WTC11 (cell line): ENCODE results near the gene CDRT4. TPM values are rescaled to one million over a fixed set of nuclear protein-coding genes. Genes with fewer than 3 reads are reported as not detected.

Experiments
- ATAC-seq: fragments of 200-7000 bp; cut with Tn5 transposase; 2 replicates; pipeline ENCODE4 v1.10.0; 2021; ENCODE audit warnings: mild to moderate bottlenecking, moderate library complexity
- CTCF ChIA-PET: fragments of 300-600 bp; sonication (Branson Sonifier 250); formaldehyde crosslinking; loops from one replicate; lab custom pipeline; 2021; ENCODE audit warnings: antibody characterized with exemption; lab: Charles Lee
- POLR2A ChIA-PET: fragments of 350-600 bp; sonication (Branson Sonifier 250); formaldehyde crosslinking; loops from one replicate; lab custom pipeline; 2021; ENCODE audit warnings: antibody characterized with exemption; lab: Charles Lee
- DNase-seq: peaks from one replicate; pipeline ENCODE4 v3.0.0; 2021; ENCODE audit warnings: low spot score
- H3K27ac Mint-ChIP-seq: 2 replicates; pipeline ENCODE4 v1.8.0; 2021; ENCODE audit warnings: mixed read lengths
- H3K27me3 Mint-ChIP-seq: 2 replicates; pipeline ENCODE4 v1.8.0; 2021; ENCODE audit warnings: low read depth, mild to moderate bottlenecking, moderate library complexity, mixed read lengths
- H3K36me3 Mint-ChIP-seq: 2 replicates; pipeline ENCODE4 v1.8.0; 2021; ENCODE audit warnings: mixed read lengths
- H3K4me1 Mint-ChIP-seq: 2 replicates; pipeline ENCODE4 v1.8.0; 2022; ENCODE audit warnings: mixed read lengths
- H3K4me3 Mint-ChIP-seq: 2 replicates; pipeline ENCODE4 v1.8.0; 2021; ENCODE audit warnings: mild to moderate bottlenecking, moderate library complexity, mixed read lengths
- H3K9me3 Mint-ChIP-seq: 2 replicates; pipeline ENCODE4 v1.8.0; 2021; ENCODE audit warnings: mixed read lengths
- E2F1 ChIP-seq: sonication (generic); formaldehyde crosslinking; IDR thresholded peaks from 2 replicates; pipeline ENCODE4 v1.8.0; 2022; ENCODE audit warnings: mild to moderate bottlenecking, missing genetic modification reagents
- FOXJ3 ChIP-seq: sonication (generic); formaldehyde crosslinking; IDR thresholded peaks from 2 replicates; pipeline ENCODE4 v1.9.0; 2021; ENCODE audit warnings: missing genetic modification reagents, mild to moderate bottlenecking, borderline replicate concordance
- FOXP4 ChIP-seq: sonication (generic); formaldehyde crosslinking; IDR thresholded peaks from 2 replicates; pipeline ENCODE4 v1.8.0; 2022; ENCODE audit warnings: mild to moderate bottlenecking, missing genetic modification reagents
- IRF2 ChIP-seq: sonication (generic); formaldehyde crosslinking; IDR thresholded peaks from 2 replicates; pipeline ENCODE4 v1.8.0; 2022; ENCODE audit warnings: low read depth, missing genetic modification reagents, borderline replicate concordance
- JUN ChIP-seq: sonication (generic); formaldehyde crosslinking; IDR thresholded peaks from 2 replicates; pipeline ENCODE4 v1.8.0; 2023; ENCODE audit warnings: mild to moderate bottlenecking, missing genetic modification reagents
- MXD4 ChIP-seq: fragments of 250-450 bp; sonication (Bioruptor Pico); IDR thresholded peaks from 2 replicates; pipeline ENCODE4 v1.8.0; 2021; ENCODE audit warnings: mild to moderate bottlenecking, moderate library complexity, borderline replicate concordance
- NFE2L1 ChIP-seq: sonication (generic); formaldehyde crosslinking; IDR thresholded peaks from 2 replicates; pipeline ENCODE4 v1.8.1; 2023; ENCODE audit warnings: missing genetic modification reagents
- SOX15 ChIP-seq: fragments of 250-450 bp; sonication (Bioruptor Pico); IDR thresholded peaks from 2 replicates; pipeline ENCODE4 v1.9.0; 2021; ENCODE audit warnings: mild to moderate bottlenecking
- SP1 ChIP-seq: sonication (generic); formaldehyde crosslinking; conservative IDR thresholded peaks from 2 replicates; pipeline ENCODE4 v1.8.1; 2022; ENCODE audit warnings: missing genetic modification reagents
- TEAD4 ChIP-seq: sonication (generic); formaldehyde crosslinking; IDR thresholded peaks from 2 replicates; pipeline ENCODE4 v1.8.0; 2022; ENCODE audit warnings: mild to moderate bottlenecking, missing genetic modification reagents
- ZNF121 ChIP-seq: sonication (generic); formaldehyde crosslinking; IDR thresholded peaks from 2 replicates; pipeline ENCODE4 v1.8.0; 2023; ENCODE audit warnings: missing genetic modification reagents
- ZNF138 ChIP-seq: sonication (generic); formaldehyde crosslinking; conservative IDR thresholded peaks from 2 replicates; pipeline ENCODE4 v1.8.1; 2022; ENCODE audit warnings: mild to moderate bottlenecking, moderate library complexity, missing genetic modification reagents
- ZNF263 ChIP-seq: sonication (generic); formaldehyde crosslinking; IDR thresholded peaks from 2 replicates; pipeline ENCODE4 v1.8.1; 2022; ENCODE audit warnings: low read depth, mild to moderate bottlenecking, moderate library complexity, missing genetic modification reagents
- ZNF396 ChIP-seq: fragments of 250-450 bp; sonication (Bioruptor Pico); IDR thresholded peaks from 2 replicates; pipeline ENCODE4 v1.8.0; 2021; ENCODE audit warnings: mild to moderate bottlenecking, moderate library complexity, borderline replicate concordance
- ZNF416 ChIP-seq: fragments of 250-450 bp; sonication (Bioruptor Pico); IDR thresholded peaks from 2 replicates; pipeline ENCODE4 v1.9.0; 2021; ENCODE audit warnings: mild to moderate bottlenecking, inconsistent platforms
- ZSCAN18 ChIP-seq: fragments of 250-450 bp; sonication (Bioruptor Pico); IDR thresholded peaks from 2 replicates; pipeline ENCODE4 v2.1.2; 2022; ENCODE audit warnings: mild to moderate bottlenecking, moderate library complexity
- total RNA-seq: library from RNA; stranded (reverse); gene quantifications from 3 replicates; pipeline ENCODE4 v1.2.3, GENCODE V29; 2021

Gene CDRT4
- total RNA-seq, 1 experiment from 2014 or later: 4.9 TPM

- CTCF ChIA-PET: interaction anchor here (2.7 kb wide), 1 partner anchor 21 kb away, joined by 11 read pairs; no protein-coding TSS in a partner anchor
- Mint-ChIP-seq H3K27ac (no peak overlapping the region), H3K4me3 (no peak overlapping the region), H3K4me1 (peaks cover 23% of the 10 kb centered on the region), H3K9me3 (no peaks in the 10 kb centered on the region), H3K36me3 (peaks cover 13% of the 10 kb centered on the region), H3K27me3 (no peaks in the 10 kb centered on the region)
- POLR2A ChIA-PET: no interaction called here
- ATAC-seq: no peak
- DNase-seq: no peak
- TF ChIP-seq ZSCAN18 (CRISPR knock-in tag) (no peak), ZNF416 (CRISPR knock-in tag) (no peak), ZNF396 (CRISPR knock-in tag) (no peak), IRF2 (CRISPR knock-in tag) (no peak), SP1 (CRISPR knock-in tag) (no peak), ZNF138 (no peak), MXD4 (no peak), ZNF263 (no peak), FOXP4 (no peak), FOXJ3 (CRISPR knock-in tag) (no peak), ZNF121 (no peak), E2F1 (CRISPR knock-in tag) (no peak), TEAD4 (CRISPR knock-in tag) (no peak), NFE2L1 (CRISPR knock-in tag) (no peak)
Measured at GRCh38 chr17:15481481-15481880, 14.1 kb upstream of the CDRT4 start.

- ATAC-seq: no peak
- H3K36me3 Mint-ChIP-seq: peaks cover 17% of the 10 kb centered on the region
- POLR2A ChIA-PET: no interaction called here
Measured at GRCh38 chr17:15480204-15480603, 12.8 kb upstream of the CDRT4 start.

GRCh38 chr17:15479703-15480102, 12.3 kb upstream of the CDRT4 start:
- H3K27me3 Mint-ChIP-seq: no peaks in the 10 kb centered on the region

More at GRCh38 chr17:15480204-15480603, 12.8 kb upstream of the CDRT4 start:
- no peaks in the 10 kb centered on the region for H3K27me3 Mint-ChIP-seq
- H3K4me1 Mint-ChIP-seq: peaks cover 16% of the 10 kb centered on the region
- CTCF ChIA-PET: interaction anchor here (1.2 kb wide), 1 partner anchor 23 kb away, joined by 6 read pairs; no protein-coding TSS in a partner anchor
- H3K9me3 Mint-ChIP-seq: no peaks in the 10 kb centered on the region
- TF ChIP-seq SOX15 (CRISPR knock-in tag): no peak
- TF ChIP-seq, all 79 proteins: peak for 0
- DNase-seq: no peak
- no peak overlapping the region for H3K27ac Mint-ChIP-seq
- no peak overlapping the region for H3K4me3 Mint-ChIP-seq

More at GRCh38 chr17:15479703-15480102, 12.3 kb upstream of the CDRT4 start:
- H3K9me3 Mint-ChIP-seq: no peaks in the 10 kb centered on the region
- H3K4me3 Mint-ChIP-seq: no peak overlapping the region
- ChIA-PET CTCF (interaction anchor here (1.2 kb wide), 1 partner anchor 23 kb away, joined by 6 read pairs; no protein-coding TSS in a partner anchor), POLR2A (no interaction called here)
- H3K36me3 Mint-ChIP-seq: peaks cover 20% of the 10 kb centered on the region
- no peak overlapping the region for H3K27ac Mint-ChIP-seq
- peaks cover 11% of the 10 kb centered on the region for H3K4me1 Mint-ChIP-seq
- TF ChIP-seq JUN (CRISPR knock-in tag) (no peak), FOXP4 (no peak)
- ATAC-seq: no peak
- no peak for DNase-seq
